ENCODE results near the gene MNAT1.

- TF ChIP-seq CTCF (IDR thresholded peaks at IDR 0.05 in 8 of 11, conservative IDR thresholded peaks at IDR 0.05 in 3 of 11) (no peak), POLR2A (IDR thresholded peaks at IDR 0.05) (no peak)
Observed at GRCh38 chr14:60760644-60761364, 26.2 kb downstream of the MNAT1 start.

All from spleen (tissue), 7 donors.